ENCODE measurements around the gene KCNQ1.

The KCNQ1 gene

GRCh38 chr11:2715716-2716350 is 271.0 kb downstream of the KCNQ1 start:
- DNase-seq (ENCODE audit: low read depth, low spot score) = no peak

- DNase-seq (ENCODE audit: low read depth, low spot score) = no peak
Measured at GRCh38 chr11:2716376-2717095, 271.7 kb downstream of the KCNQ1 start.

- DNase-seq (ENCODE audit: low read depth, low spot score) = no peak
Measured at GRCh38 chr11:2717561-2718325, 272.9 kb downstream of the KCNQ1 start.

GRCh38 chr11:2718817-2719438 is 274.1 kb downstream of the KCNQ1 start:
- DNase-seq (ENCODE audit: low read depth, low spot score) = no peak

- no peak for DNase-seq (ENCODE audit: low read depth, low spot score)
Measured at GRCh38 chr11:2719831-2720590, 275.2 kb downstream of the KCNQ1 start.

GRCh38 chr11:2721210-2721916 is 276.6 kb downstream of the KCNQ1 start:
- DNase-seq (ENCODE audit: low read depth, low spot score) = peak; percentile 84

- no peak for DNase-seq (ENCODE audit: low read depth, low spot score)
Measured at GRCh38 chr11:2722955-2723354, 278.1 kb downstream of the KCNQ1 start.

GRCh38 chr11:2724104-2724503 is 279.3 kb downstream of the KCNQ1 start:
- DNase-seq (ENCODE audit: low read depth, low spot score) = no peak

- DNase-seq (ENCODE audit: low read depth, low spot score) = no peak
Measured at GRCh38 chr11:2724653-2725367, 280.0 kb downstream of the KCNQ1 start.

GRCh38 chr11:2725368-2726300 is 280.8 kb downstream of the KCNQ1 start:
- DNase-seq (ENCODE audit: low read depth, low spot score) = no peak

- no peak for DNase-seq (ENCODE audit: low read depth, low spot score)
Measured at GRCh38 chr11:2726964-2727363, 282.2 kb downstream of the KCNQ1 start.

GRCh38 chr11:2728128-2728662 is 283.4 kb downstream of the KCNQ1 start:
- no peak for DNase-seq (ENCODE audit: low read depth, low spot score)

- no peak for DNase-seq (ENCODE audit: low read depth, low spot score)
Measured at GRCh38 chr11:2728663-2729332, 284.0 kb downstream of the KCNQ1 start.

- no peak for DNase-seq (ENCODE audit: low read depth, low spot score)
Measured at GRCh38 chr11:2729841-2730240, 285.0 kb downstream of the KCNQ1 start.

- DNase-seq (ENCODE audit: low read depth, low spot score) = no peak
Measured at GRCh38 chr11:2730272-2731129, 285.7 kb downstream of the KCNQ1 start.

GRCh38 chr11:2731130-2732125 is 286.6 kb downstream of the KCNQ1 start:
- DNase-seq (ENCODE audit: low read depth, low spot score) = no peak
